GM12873 (cell line): Measurements from ENCODE around the gene SLC29A2.

Experiments used
- CTCF ChIP-seq: IDR thresholded peaks from 2 replicates; pipeline ENCODE4 v1.5.1; 2012; ENCODE audit warnings: low read depth, mild to moderate bottlenecking, moderate library complexity, low read length, control low read depth; ENCODE audit not compliant: insufficient read depth; ENCODE audit errors: missing control alignments

Gene SLC29A2

GRCh38 chr11:66334605-66335442 is 36.7 kb downstream of the SLC29A2 start:
- TF ChIP-seq CTCF: no peak

GRCh38 chr11:66333896-66334604 is 37.5 kb downstream of the SLC29A2 start:
- no peak for TF ChIP-seq CTCF

GRCh38 chr11:66333220-66333877 is 38.2 kb downstream of the SLC29A2 start:
- no peak for TF ChIP-seq CTCF

GRCh38 chr11:66332371-66333219 is 39.0 kb downstream of the SLC29A2 start:
- no peak for TF ChIP-seq CTCF

- TF ChIP-seq CTCF: no peak
Observed at GRCh38 chr11:66331542-66332370, 39.8 kb downstream of the SLC29A2 start.

- TF ChIP-seq CTCF: no peak
Observed at GRCh38 chr11:66330931-66331330, 40.6 kb downstream of the SLC29A2 start.
